Lower lobe of right lung (tissue), 2 donors: Measurements from ENCODE around the gene ACOXL. TPM values are rescaled to one million over a fixed set of nuclear protein-coding genes. Genes with fewer than 3 reads are reported as not detected.

Experiments used
- ATAC-seq, 2 donors: fragments of 200-7000 bp; cut with Tn5 transposase; one replicate each; pipeline ENCODE4 v1.9.1; 2020 to 2022; ENCODE audit warnings: mild to moderate bottlenecking in 2 of 2, moderate library complexity in 2 of 2
- DNase-seq: peaks from one replicate; pipeline ENCODE4 v3.0.0-alpha.2; 2020
- H3K27ac ChIP-seq: fragments of 200-600 bp; one replicate; pipeline ENCODE4 v1.8.0; 2022
- H3K27me3 ChIP-seq: fragments of 200-600 bp; one replicate; pipeline ENCODE4 v1.8.0; 2022; ENCODE audit warnings: low read depth
- H3K36me3 ChIP-seq: fragments of 200-600 bp; one replicate; pipeline ENCODE4 v1.8.0; 2022; ENCODE audit warnings: mild to moderate bottlenecking
- H3K4me1 ChIP-seq: fragments of 200-600 bp; one replicate; pipeline ENCODE4 v1.8.0; 2022
- H3K4me3 ChIP-seq: fragments of 200-600 bp; one replicate; pipeline ENCODE4 v1.8.0; 2022; ENCODE audit warnings: mild to moderate bottlenecking
- H3K9me3 ChIP-seq: fragments of 200-600 bp; one replicate; pipeline ENCODE4 v1.8.0; 2022
- intact Hi-C: fragments of 100-400 bp; cut with DNase I; formaldehyde crosslinking; loops from one replicate; pipeline ENCODE4 v1.11.0; 2022
- total RNA-seq: library from RNA; stranded (reverse); fragmentation: NEBNext Ultra II Directional; extraction: Animal tissue kit (Norgen Biotek cat#: 25700); gene quantifications from one replicate; pipeline ENCODE4 v1.2.1, GENCODE V29; 2021
- TF ChIP-seq, protein P1 (sequence below): fragments of 200-600 bp; IDR thresholded peaks from one replicate; pipeline ENCODE4 v1.8.0; 2022; ENCODE audit warnings: antibody characterized with exemption, mild to moderate bottlenecking
- donor health status: DM: no; HTN: yes; CAD: no; lungs with severe emphysema.

The ACOXL gene
- total RNA-seq, 1 donor from 2014 or later: 38.5 TPM

DNA sequence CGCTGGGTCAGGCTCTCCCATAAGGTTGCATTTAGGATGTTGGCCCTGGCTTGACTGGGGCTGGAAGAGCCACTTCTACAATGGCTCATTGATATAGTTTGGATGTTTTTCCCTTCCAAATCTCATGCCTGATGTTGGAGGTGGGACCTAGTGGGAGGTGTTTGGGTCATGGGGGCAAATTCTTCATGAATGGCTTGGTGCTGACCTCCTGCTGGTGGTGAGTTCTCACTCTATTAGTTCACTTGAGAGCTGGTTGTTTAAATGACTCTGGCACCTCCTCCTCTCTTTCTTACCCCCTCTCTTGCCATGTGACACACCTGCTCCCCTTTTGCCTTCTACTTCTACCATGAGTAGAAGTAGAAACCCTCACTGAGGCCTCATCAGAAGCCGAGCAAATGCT lies 20.5 kb downstream of the ACOXL start:
- no peak for ATAC-seq
- Histone ChIP-seq H3K4me1 (no peaks in the 10 kb centered on the region), H3K4me3 (no peak overlapping the region), H3K27me3 (no peaks in the 10 kb centered on the region), H3K9me3 (no peaks in the 10 kb centered on the region), H3K27ac (no peak overlapping the region), H3K36me3 (no peaks in the 10 kb centered on the region)
- TF ChIP-seq, protein P1, sequence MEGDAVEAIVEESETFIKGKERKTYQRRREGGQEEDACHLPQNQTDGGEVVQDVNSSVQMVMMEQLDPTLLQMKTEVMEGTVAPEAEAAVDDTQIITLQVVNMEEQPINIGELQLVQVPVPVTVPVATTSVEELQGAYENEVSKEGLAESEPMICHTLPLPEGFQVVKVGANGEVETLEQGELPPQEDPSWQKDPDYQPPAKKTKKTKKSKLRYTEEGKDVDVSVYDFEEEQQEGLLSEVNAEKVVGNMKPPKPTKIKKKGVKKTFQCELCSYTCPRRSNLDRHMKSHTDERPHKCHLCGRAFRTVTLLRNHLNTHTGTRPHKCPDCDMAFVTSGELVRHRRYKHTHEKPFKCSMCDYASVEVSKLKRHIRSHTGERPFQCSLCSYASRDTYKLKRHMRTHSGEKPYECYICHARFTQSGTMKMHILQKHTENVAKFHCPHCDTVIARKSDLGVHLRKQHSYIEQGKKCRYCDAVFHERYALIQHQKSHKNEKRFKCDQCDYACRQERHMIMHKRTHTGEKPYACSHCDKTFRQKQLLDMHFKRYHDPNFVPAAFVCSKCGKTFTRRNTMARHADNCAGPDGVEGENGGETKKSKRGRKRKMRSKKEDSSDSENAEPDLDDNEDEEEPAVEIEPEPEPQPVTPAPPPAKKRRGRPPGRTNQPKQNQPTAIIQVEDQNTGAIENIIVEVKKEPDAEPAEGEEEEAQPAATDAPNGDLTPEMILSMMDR: no peak
- DNase-seq: no peak
- intact Hi-C loops: no loop called here

DNA sequence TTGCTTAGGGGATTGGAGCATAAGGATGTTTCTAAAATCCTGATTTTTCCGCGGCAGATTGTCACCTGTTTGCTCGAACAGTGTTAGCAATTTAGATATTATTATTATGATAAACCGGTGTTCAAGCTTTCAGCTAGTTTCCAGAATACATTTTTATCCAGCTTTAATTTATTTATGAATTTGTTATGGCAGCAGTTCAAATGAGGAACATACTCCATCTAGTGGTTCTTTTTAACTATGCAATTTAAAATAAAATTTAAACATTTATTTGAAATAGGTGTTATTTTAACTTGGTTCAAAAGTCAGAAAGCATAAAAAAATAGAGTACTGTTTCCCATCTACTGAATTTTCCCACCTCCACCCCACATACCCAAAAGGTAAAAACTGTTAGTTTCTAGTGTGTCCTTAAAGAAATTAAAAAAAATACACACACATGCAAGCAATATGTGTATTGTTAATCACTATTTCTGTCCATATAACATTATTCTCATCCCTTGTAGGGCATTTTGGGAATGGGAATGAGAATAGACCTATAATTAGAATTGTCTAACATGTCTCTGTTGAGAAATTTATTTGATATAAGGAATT lies 23.2 kb downstream of the ACOXL start:
- Histone ChIP-seq H3K9me3 (peaks cover 5% of the 10 kb centered on the region), H3K36me3 (no peaks in the 10 kb centered on the region), H3K4me3 (no peak overlapping the region), H3K27ac (no peak overlapping the region), H3K4me1 (no peaks in the 10 kb centered on the region), H3K27me3 (no peaks in the 10 kb centered on the region)
- no peak for DNase-seq
- intact Hi-C loops: no loop called here
- TF ChIP-seq, protein P1: peak; percentile 55
- ATAC-seq: no peak

DNA sequence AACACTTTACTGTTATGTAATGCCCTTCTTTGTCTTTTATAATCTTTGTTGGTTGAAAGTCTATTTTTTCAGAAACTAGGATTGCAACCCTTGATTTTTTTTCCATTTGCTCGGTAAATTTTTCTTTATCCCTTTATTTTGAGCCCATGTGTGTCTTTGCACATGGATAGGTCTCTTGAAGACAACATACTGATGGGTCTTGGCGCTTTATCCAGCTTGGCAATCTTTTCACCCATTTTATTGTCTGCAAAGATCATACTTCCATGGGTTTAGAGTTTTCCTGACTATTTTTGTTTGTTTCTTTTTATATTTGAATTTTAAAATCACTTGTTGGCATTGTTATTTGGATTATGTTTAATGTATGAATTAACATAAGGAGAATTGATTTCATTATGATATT lies 27.0 kb downstream of the ACOXL start:
- no peak overlapping the region for H3K27ac ChIP-seq
- no peak for ATAC-seq
- intact Hi-C loops: no loop called here
- H3K9me3 ChIP-seq: peaks cover 5% of the 10 kb centered on the region
- no peaks in the 10 kb centered on the region for H3K27me3 ChIP-seq
- TF ChIP-seq, protein P1: no peak
- H3K36me3 ChIP-seq: no peaks in the 10 kb centered on the region
- H3K4me3 ChIP-seq: no peak overlapping the region
- DNase-seq: no peak
- no peaks in the 10 kb centered on the region for H3K4me1 ChIP-seq

- TF ChIP-seq, protein P1: no peak
- H3K4me3 ChIP-seq: no peak overlapping the region
- ATAC-seq (no peak), DNase-seq (no peak)
- H3K27me3 ChIP-seq: no peaks in the 10 kb centered on the region
- H3K27ac ChIP-seq: no peak overlapping the region
- H3K9me3 ChIP-seq: no peaks in the 10 kb centered on the region
- intact Hi-C loops: no loop called here
- H3K4me1 ChIP-seq: no peaks in the 10 kb centered on the region
- no peaks in the 10 kb centered on the region for H3K36me3 ChIP-seq
Measured at GRCh38 chr2:110764931-110765330, 32.6 kb downstream of the ACOXL start.

GRCh38 chr2:110766291-110766690 lies 33.9 kb downstream of the ACOXL start:
- H3K9me3 ChIP-seq: no peaks in the 10 kb centered on the region
- no peak overlapping the region for H3K27ac ChIP-seq
- H3K36me3 ChIP-seq: no peaks in the 10 kb centered on the region
- ATAC-seq: no peak
- no peak overlapping the region for H3K4me3 ChIP-seq
- TF ChIP-seq, protein P1: no peak
- intact Hi-C loops: no loop called here
- DNase-seq: no peak
- H3K27me3 ChIP-seq: no peaks in the 10 kb centered on the region
- H3K4me1 ChIP-seq: no peaks in the 10 kb centered on the region

DNA sequence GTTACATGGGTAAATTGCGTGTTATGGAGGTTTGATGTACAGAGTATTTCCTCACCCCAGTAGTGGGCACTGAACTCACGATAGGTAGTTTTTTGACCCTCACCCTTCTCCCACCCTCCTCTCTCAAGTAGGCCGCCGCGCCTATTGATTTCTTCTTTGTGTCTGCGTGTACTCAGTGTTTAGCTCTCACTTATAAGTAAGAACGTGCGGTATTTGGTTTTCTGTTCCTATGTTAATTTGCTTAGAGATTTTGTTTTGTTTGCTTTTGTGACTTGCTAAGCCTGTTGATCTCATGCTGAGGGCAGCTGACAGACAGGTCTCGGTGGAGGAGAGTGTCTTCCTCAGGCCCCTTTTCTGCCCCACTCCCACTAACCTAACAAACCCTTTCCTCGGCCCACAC lies 36.2 kb downstream of the ACOXL start:
- no peak overlapping the region for H3K4me3 ChIP-seq
- H3K27me3 ChIP-seq: no peaks in the 10 kb centered on the region
- intact Hi-C loops: no loop called here
- no peak overlapping the region for H3K27ac ChIP-seq
- H3K4me1 ChIP-seq: no peaks in the 10 kb centered on the region
- TF ChIP-seq, protein P1: no peak
- no peaks in the 10 kb centered on the region for H3K9me3 ChIP-seq
- no peaks in the 10 kb centered on the region for H3K36me3 ChIP-seq
- ATAC-seq (no peak), DNase-seq (no peak)
